ENCODE results near the gene REEP2. TPM values are rescaled to one million over a fixed set of nuclear protein-coding genes. Genes with fewer than 3 reads are reported as not detected.
"Not testable (repeated sequence)": the region's sequence is repeated elsewhere in the genome, so short reads cannot be mapped to it uniquely, and the experiment has no call there.

REEP2 gene
- total and polyA plus RNA-seq, 2 experiments from 2014 or later, result 20.5 to 29.8 TPM

DNA sequence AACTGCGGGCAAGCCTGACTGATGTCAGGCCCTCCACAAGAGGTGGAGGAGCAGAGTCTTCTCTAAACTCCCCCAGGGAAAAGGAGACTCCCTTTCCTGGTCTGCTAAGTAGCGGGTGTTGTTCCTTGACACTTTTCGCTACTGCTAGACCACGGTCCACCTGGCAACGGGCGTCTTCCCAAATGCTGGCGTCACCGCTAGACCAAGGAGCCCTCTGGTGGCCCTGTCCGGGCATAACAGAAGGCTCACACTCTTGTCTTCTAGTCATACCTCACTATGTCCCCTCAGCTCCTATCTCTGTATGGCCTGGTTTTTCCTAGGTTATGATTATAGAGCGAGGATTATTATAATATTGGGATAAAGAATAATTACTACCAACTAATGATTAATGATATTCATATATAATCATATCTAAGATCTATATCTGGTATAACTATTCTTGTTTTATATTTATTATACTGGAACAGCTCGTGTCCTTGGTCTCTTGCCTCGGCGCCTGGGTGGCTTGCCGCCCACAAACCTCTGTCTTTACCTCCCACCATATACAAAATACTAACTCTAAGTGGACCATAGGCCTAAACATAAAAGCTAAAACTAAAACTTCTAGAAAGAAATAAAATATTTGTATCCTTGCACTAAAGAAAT, 27.7 kb upstream of the REEP2 start:
- H3K4me3 ChIP-seq; H3K79me2 ChIP-seq (replicated peaks; ENCODE audit: insufficient read depth); H3K4me3 Mint-ChIP-seq; H3K9me2 ChIP-seq (ENCODE audit: insufficient read depth); H3K27ac ChIP-seq (ENCODE audit: low read depth); ATAC-seq; H2AFZ ChIP-seq; H3K4me2 ChIP-seq; H4K20me1 ChIP-seq (replicated peaks; ENCODE audit: insufficient read depth); H3K4me1 Mint-ChIP-seq; H3K4me1 ChIP-seq (ENCODE audit: insufficient read depth); H3F3A ChIP-seq (replicated peaks; ENCODE audit: low read depth); H3K27me3 Mint-ChIP-seq (ENCODE audit: insufficient read depth, low read depth, poor library complexity); H3K27ac Mint-ChIP-seq; H3K27me3 ChIP-seq (ENCODE audit: insufficient read depth): not testable (repeated sequence)
- H3K36me3 ChIP-seq (ENCODE audit: insufficient read depth), result peaks cover 20% of the 10 kb centered on the region
- peak; percentile 72 for DNase-seq (ENCODE audit: low spot score)
- H3K9me3 Mint-ChIP-seq, result peaks cover 19% of the 10 kb centered on the region
- H3K36me3 Mint-ChIP-seq (ENCODE audit: low read depth), result peaks cover 61% of the 10 kb centered on the region
- TF ChIP-seq CTCF (conservative IDR thresholded peaks at IDR 0.05; ENCODE audit: low read depth in 2 of 2), result peak; percentile 66 to 70
- TF ChIP-seq CREB1 (CRISPR knock-in tag; IDR thresholded peaks at IDR 0.05; ENCODE audit: low read depth), result peak; percentile 41; the same call in 1 of the 2 replicates

DNA sequence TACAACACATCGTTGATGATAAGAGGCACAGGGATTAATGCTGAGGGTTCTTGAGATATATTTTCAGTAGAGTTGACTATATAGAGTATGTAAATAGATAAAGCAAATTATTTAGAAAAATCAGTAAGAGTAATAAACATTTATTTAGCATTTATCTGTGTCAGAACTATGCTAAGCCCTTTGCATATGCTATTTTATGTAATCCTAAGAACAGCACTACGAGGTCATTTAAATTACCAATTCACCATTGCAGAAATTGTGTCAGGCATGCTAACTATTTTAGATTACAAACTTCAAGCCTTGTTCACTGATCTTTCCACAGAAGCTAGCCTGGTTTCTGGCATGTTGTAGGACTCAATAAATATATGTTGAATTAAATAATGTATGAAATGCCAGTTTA, 20.4 kb upstream of the REEP2 start:
- Mint-ChIP-seq H3K27ac (no peak overlapping the region), H3K4me1 (no peaks in the 10 kb centered on the region)
- no peak for DNase-seq (ENCODE audit: low spot score)
- TF ChIP-seq, protein P1, sequence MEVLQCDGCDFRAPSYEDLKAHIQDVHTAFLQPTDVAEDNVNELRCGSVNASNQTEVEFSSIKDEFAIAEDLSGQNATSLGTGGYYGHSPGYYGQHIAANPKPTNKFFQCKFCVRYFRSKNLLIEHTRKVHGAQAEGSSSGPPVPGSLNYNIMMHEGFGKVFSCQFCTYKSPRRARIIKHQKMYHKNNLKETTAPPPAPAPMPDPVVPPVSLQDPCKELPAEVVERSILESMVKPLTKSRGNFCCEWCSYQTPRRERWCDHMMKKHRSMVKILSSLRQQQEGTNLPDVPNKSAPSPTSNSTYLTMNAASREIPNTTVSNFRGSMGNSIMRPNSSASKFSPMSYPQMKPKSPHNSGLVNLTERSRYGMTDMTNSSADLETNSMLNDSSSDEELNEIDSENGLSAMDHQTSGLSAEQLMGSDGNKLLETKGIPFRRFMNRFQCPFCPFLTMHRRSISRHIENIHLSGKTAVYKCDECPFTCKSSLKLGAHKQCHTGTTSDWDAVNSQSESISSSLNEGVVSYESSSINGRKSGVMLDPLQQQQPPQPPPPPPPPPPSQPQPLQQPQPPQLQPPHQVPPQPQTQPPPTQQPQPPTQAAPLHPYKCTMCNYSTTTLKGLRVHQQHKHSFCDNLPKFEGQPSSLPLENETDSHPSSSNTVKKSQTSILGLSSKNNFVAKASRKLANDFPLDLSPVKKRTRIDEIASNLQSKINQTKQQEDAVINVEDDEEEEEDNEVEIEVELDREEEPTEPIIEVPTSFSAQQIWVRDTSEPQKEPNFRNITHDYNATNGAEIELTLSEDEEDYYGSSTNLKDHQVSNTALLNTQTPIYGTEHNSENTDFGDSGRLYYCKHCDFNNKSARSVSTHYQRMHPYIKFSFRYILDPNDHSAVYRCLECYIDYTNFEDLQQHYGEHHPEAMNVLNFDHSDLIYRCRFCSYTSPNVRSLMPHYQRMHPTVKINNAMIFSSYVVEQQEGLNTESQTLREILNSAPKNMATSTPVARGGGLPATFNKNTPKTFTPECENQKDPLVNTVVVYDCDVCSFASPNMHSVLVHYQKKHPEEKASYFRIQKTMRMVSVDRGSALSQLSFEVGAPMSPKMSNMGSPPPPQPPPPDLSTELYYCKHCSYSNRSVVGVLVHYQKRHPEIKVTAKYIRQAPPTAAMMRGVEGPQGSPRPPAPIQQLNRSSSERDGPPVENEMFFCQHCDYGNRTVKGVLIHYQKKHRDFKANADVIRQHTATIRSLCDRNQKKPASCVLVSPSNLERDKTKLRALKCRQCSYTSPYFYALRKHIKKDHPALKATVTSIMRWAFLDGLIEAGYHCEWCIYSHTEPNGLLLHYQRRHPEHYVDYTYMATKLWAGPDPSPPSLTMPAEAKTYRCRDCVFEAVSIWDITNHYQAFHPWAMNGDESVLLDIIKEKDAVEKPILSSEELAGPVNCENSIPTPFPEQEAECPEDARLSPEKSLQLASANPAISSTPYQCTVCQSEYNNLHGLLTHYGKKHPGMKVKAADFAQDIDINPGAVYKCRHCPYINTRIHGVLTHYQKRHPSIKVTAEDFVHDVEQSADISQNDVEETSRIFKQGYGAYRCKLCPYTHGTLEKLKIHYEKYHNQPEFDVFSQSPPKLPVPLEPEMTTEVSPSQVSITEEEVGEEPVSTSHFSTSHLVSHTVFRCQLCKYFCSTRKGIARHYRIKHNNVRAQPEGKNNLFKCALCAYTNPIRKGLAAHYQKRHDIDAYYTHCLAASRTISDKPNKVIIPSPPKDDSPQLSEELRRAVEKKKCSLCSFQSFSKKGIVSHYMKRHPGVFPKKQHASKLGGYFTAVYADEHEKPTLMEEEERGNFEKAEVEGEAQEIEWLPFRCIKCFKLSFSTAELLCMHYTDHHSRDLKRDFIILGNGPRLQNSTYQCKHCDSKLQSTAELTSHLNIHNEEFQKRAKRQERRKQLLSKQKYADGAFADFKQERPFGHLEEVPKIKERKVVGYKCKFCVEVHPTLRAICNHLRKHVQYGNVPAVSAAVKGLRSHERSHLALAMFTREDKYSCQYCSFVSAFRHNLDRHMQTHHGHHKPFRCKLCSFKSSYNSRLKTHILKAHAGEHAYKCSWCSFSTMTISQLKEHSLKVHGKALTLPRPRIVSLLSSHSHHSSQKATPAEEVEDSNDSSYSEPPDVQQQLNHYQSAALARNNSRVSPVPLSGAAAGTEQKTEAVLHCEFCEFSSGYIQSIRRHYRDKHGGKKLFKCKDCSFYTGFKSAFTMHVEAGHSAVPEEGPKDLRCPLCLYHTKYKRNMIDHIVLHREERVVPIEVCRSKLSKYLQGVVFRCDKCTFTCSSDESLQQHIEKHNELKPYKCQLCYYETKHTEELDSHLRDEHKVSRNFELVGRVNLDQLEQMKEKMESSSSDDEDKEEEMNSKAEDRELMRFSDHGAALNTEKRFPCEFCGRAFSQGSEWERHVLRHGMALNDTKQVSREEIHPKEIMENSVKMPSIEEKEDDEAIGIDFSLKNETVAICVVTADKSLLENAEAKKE (CRISPR knock-in tag; IDR thresholded peaks at IDR 0.05), result no peak
- TF ChIP-seq EZH2 (IDR thresholded peaks at IDR 0.05; ENCODE audit: low read depth, unreplicated experiment) (no peak), EZH2phosphoT487 (IDR thresholded peaks at IDR 0.05; ENCODE audit: unreplicated experiment) (no peak), POLR2AphosphoS5 (IDR thresholded peaks at IDR 0.05; ENCODE audit: low read depth) (no peak), JUNB (IDR thresholded peaks at IDR 0.05; ENCODE audit: unreplicated experiment) (no peak)
- TF ChIP-seq, protein P2, sequence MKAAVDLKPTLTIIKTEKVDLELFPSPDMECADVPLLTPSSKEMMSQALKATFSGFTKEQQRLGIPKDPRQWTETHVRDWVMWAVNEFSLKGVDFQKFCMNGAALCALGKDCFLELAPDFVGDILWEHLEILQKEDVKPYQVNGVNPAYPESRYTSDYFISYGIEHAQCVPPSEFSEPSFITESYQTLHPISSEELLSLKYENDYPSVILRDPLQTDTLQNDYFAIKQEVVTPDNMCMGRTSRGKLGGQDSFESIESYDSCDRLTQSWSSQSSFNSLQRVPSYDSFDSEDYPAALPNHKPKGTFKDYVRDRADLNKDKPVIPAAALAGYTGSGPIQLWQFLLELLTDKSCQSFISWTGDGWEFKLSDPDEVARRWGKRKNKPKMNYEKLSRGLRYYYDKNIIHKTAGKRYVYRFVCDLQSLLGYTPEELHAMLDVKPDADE (IDR thresholded peaks at IDR 0.05), result no peak
- TF ChIP-seq, protein P3, sequence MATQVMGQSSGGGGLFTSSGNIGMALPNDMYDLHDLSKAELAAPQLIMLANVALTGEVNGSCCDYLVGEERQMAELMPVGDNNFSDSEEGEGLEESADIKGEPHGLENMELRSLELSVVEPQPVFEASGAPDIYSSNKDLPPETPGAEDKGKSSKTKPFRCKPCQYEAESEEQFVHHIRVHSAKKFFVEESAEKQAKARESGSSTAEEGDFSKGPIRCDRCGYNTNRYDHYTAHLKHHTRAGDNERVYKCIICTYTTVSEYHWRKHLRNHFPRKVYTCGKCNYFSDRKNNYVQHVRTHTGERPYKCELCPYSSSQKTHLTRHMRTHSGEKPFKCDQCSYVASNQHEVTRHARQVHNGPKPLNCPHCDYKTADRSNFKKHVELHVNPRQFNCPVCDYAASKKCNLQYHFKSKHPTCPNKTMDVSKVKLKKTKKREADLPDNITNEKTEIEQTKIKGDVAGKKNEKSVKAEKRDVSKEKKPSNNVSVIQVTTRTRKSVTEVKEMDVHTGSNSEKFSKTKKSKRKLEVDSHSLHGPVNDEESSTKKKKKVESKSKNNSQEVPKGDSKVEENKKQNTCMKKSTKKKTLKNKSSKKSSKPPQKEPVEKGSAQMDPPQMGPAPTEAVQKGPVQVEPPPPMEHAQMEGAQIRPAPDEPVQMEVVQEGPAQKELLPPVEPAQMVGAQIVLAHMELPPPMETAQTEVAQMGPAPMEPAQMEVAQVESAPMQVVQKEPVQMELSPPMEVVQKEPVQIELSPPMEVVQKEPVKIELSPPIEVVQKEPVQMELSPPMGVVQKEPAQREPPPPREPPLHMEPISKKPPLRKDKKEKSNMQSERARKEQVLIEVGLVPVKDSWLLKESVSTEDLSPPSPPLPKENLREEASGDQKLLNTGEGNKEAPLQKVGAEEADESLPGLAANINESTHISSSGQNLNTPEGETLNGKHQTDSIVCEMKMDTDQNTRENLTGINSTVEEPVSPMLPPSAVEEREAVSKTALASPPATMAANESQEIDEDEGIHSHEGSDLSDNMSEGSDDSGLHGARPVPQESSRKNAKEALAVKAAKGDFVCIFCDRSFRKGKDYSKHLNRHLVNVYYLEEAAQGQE (IDR thresholded peaks at IDR 0.05; ENCODE audit: unreplicated experiment), result no peak

More for the DNA sequence above, 20.4 kb upstream of the REEP2 start:
- Histone ChIP-seq H3K9me2 (ENCODE audit: insufficient read depth) (no peaks in the 10 kb centered on the region), H3K36me3 (ENCODE audit: insufficient read depth) (peaks cover 54% of the 10 kb centered on the region), H3F3A (replicated peaks; ENCODE audit: low read depth) (no peaks in the 10 kb centered on the region), H3K27ac (ENCODE audit: low read depth) (no peak overlapping the region), H2AFZ (no peak overlapping the region), H3K4me3 (no peak overlapping the region), H3K27me3 (ENCODE audit: insufficient read depth) (no peaks in the 10 kb centered on the region), H4K20me1 (replicated peaks; ENCODE audit: insufficient read depth) (0 out of 2 replicates have a peak, but pooled peaks cover 3% of the 10 kb centered on the region), H3K4me1 (ENCODE audit: insufficient read depth) (no peaks in the 10 kb centered on the region), H3K79me2 (replicated peaks; ENCODE audit: insufficient read depth) (no peaks in the 10 kb centered on the region), H3K4me2 (no peak overlapping the region)
- no peak overlapping the region for H3K4me3 Mint-ChIP-seq
- no peak for ATAC-seq
- H3K9me3 Mint-ChIP-seq, result no peaks in the 10 kb centered on the region
- peaks cover 58% of the 10 kb centered on the region for H3K36me3 Mint-ChIP-seq (ENCODE audit: low read depth)
- H3K27me3 Mint-ChIP-seq (ENCODE audit: insufficient read depth, low read depth, poor library complexity), result peaks cover 14% of the 10 kb centered on the region

Measured in GM23338 (cell line).